Measurements from ENCODE around the gene CCDC85C. TPM values are rescaled to one million over a fixed set of nuclear protein-coding genes. Genes with fewer than 3 reads are reported as not detected.

Gene CCDC85C
- total RNA-seq, 2 donors from 2014 or later = 32.8 to 45.8 TPM

GRCh38 chr14:99527427-99528076 lies 76.5 kb downstream of the CCDC85C start:
- peaks cover 44% of the 10 kb centered on the region for H3K4me1 Mint-ChIP-seq

GRCh38 chr14:99527026-99527425 lies 77.0 kb downstream of the CCDC85C start:
- no peaks in the 10 kb centered on the region for H3K27me3 ChIP-seq (ENCODE audit: control insufficient read depth, insufficient read depth, low read length, poor library complexity, severe bottlenecking)
- Mint-ChIP-seq H3K9me3 (no peaks in the 10 kb centered on the region), H3K4me3 (no peak overlapping the region), H3K4me1 (peaks cover 47% of the 10 kb centered on the region), H3K27ac (no peak overlapping the region), H3K36me3 (ENCODE audit: low read depth) (no peaks in the 10 kb centered on the region), H3K27me3 (ENCODE audit: insufficient read depth) (no peaks in the 10 kb centered on the region)
- H3K4me3 ChIP-seq (ENCODE audit: low read length) = no peak overlapping the region
- no peak for DNase-seq
- no peak overlapping the region for H3K9ac ChIP-seq (ENCODE audit: extremely low read depth, low read length, poor library complexity, severe bottlenecking)
- no peak for TF ChIP-seq CTCF (conservative IDR thresholded peaks at IDR 0.05)
- no peak overlapping the region for H3K27ac ChIP-seq (ENCODE audit: low read depth, low read length)
- 95 to 100% methylated on average over 2 to 12 of the region's 12 CpGs for WGBS, 2 experiments (ENCODE audit: insufficient coverage in 1 of 2, insufficient read length in 1 of 2)
- peaks cover 31% of the 10 kb centered on the region for H3K4me1 ChIP-seq (ENCODE audit: control insufficient read depth, insufficient read depth, low read length)
- no peaks in the 10 kb centered on the region for H3K9me3 ChIP-seq (ENCODE audit: control insufficient read depth, low read length)
- peaks cover 4% of the 10 kb centered on the region for H3K36me3 ChIP-seq (ENCODE audit: control insufficient read depth, insufficient read depth, low read length)

More at GRCh38 chr14:99527427-99528076, 76.5 kb downstream of the CCDC85C start:
- no peak overlapping the region for H3K4me3 Mint-ChIP-seq
- no peak overlapping the region for H3K9ac ChIP-seq (ENCODE audit: extremely low read depth, low read length, poor library complexity, severe bottlenecking)
- no peak overlapping the region for H3K27ac ChIP-seq (ENCODE audit: low read depth, low read length)
- peaks cover 28% of the 10 kb centered on the region for H3K4me1 ChIP-seq (ENCODE audit: control insufficient read depth, insufficient read depth, low read length)
- no peak overlapping the region for H3K4me3 ChIP-seq (ENCODE audit: low read length)
- no peaks in the 10 kb centered on the region for H3K36me3 Mint-ChIP-seq (ENCODE audit: low read depth)
- H3K9me3 ChIP-seq (ENCODE audit: control insufficient read depth, low read length) = no peaks in the 10 kb centered on the region
- H3K9me3 Mint-ChIP-seq = no peaks in the 10 kb centered on the region
- no peaks in the 10 kb centered on the region for H3K27me3 ChIP-seq (ENCODE audit: control insufficient read depth, insufficient read depth, low read length, poor library complexity, severe bottlenecking)
- H3K27me3 Mint-ChIP-seq (ENCODE audit: insufficient read depth) = no peaks in the 10 kb centered on the region
- peaks cover 4% of the 10 kb centered on the region for H3K36me3 ChIP-seq (ENCODE audit: control insufficient read depth, insufficient read depth, low read length)
- no peak overlapping the region for H3K27ac Mint-ChIP-seq
- WGBS, 2 experiments (ENCODE audit: insufficient coverage in 1 of 2, insufficient read length in 1 of 2) = 81 to 93% methylated on average over 9 to 19 of the region's 19 CpGs
- DNase-seq = no peak
- no peak for TF ChIP-seq CTCF (conservative IDR thresholded peaks at IDR 0.05)

- Histone ChIP-seq H3K4me3 (ENCODE audit: low read length) (no peak overlapping the region), H3K27ac (ENCODE audit: low read depth, low read length) (no peak overlapping the region), H3K27me3 (ENCODE audit: control insufficient read depth, insufficient read depth, low read length, poor library complexity, severe bottlenecking) (no peaks in the 10 kb centered on the region), H3K36me3 (ENCODE audit: control insufficient read depth, insufficient read depth, low read length) (peaks cover 4% of the 10 kb centered on the region), H3K4me1 (ENCODE audit: control insufficient read depth, insufficient read depth, low read length) (peaks cover 30% of the 10 kb centered on the region), H3K9me3 (ENCODE audit: control insufficient read depth, low read length) (no peaks in the 10 kb centered on the region), H3K9ac (ENCODE audit: extremely low read depth, low read length, poor library complexity, severe bottlenecking) (no peak overlapping the region)
- TF ChIP-seq CTCF (conservative IDR thresholded peaks at IDR 0.05) = no peak
- peaks cover 41% of the 10 kb centered on the region for H3K4me1 Mint-ChIP-seq
- 92 to 95% methylated on average over 12 of the region's 12 CpGs for WGBS, 2 experiments (ENCODE audit: insufficient coverage in 1 of 2, insufficient read length in 1 of 2)
- H3K9me3 Mint-ChIP-seq = no peaks in the 10 kb centered on the region
- H3K36me3 Mint-ChIP-seq (ENCODE audit: low read depth) = no peaks in the 10 kb centered on the region
- DNase-seq = no peak
- H3K27ac Mint-ChIP-seq = no peak overlapping the region
- H3K4me3 Mint-ChIP-seq = no peak overlapping the region
- no peaks in the 10 kb centered on the region for H3K27me3 Mint-ChIP-seq (ENCODE audit: insufficient read depth)
Measured at GRCh38 chr14:99525699-99526080, 78.3 kb downstream of the CCDC85C start.

Measured in endodermal cell (in vitro differentiated cells).